GM18870 (cell line): ENCODE data around the gene FOXR1.
"Not testable (repeated sequence)": the region's sequence is repeated elsewhere in the genome, so short reads cannot be mapped to it uniquely, and the experiment has no call there.

Source experiments
- ATAC-seq: cut with Tn5 transposase; IDR thresholded peaks from one replicate; pipeline ENCODE4 v1.9.1; 2021; ENCODE audit warnings: moderate library complexity; ENCODE audit not compliant: unreplicated experiment

The FOXR1 gene

DNA sequence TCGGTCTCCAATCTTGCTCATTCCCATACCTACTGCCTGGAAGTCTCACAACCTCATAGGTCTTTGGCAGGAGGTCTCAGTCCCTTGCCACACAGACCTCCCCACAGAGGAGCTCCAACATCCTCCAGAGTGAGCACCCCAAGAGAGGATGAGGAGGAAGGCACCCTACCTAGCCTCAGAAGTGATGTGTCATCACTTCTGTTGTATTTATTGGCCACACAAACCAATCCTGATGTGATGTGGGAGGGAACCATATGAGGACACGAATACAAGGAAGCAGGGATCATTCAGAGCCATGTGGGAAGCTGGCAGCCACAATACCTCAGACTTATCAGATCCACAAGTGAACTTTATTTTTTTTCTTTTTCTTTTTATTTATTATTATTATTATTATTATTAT lies 24.5 kb upstream of the FOXR1 start:
- no peak for ATAC-seq

DNA sequence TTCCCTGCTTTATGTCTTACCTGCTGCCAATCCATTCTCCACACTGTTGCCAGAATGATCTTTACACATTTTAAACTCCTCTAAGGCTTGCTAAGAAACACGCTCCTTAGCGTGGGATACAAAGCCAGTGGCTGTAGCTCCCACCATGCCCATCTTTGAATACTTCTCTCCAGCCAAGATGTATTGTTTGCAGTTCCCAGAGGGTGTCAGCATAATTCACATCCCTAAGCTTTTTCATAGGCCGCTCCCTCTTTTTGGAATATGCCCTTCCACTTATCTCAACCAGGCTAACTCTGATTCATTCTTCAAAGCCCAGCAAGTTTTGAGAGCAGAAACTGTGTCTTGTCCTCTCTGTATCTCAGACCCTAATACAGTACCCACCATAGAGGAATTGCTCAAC lies 23.6 kb upstream of the FOXR1 start:
- ATAC-seq = no peak

DNA sequence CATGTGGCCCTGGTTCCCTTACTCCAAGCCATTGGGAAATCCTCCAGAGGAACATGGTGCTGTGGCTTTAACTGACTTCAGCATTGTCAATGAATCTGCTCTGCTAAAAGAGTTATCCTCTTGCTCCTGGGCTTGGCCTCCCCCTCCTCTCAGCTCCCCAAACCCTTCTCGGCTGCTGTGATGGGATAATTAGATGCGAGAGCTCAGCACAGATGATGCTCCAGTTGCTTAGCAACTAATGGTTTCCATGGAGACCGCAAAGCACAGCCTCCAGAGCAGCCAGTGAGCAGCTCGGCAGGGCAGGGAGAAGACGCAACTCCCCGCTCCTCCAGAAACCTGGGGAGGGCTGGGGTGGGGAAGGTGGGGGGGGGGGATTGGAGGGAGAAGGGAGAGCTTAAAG lies 18.3 kb upstream of the FOXR1 start:
- no peak for ATAC-seq

DNA sequence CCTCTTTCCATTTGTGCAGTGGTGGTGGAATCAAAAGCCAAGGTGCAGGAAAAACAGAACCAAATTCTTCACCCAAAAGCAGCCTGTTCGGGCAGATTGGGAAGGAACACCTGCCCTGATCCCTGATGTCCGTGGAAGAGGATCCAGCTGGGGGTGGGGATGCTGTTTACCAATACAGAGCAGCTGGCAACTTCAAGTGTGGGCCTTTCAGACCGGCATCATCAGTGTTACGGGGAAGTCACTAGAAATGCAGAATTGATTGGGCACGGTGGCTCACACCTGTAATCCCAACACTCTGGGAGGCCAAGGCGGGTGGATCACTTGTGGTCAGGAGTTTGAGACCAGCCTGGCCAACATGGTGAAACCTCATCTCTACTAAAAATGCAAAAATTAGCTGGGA lies 17.6 kb upstream of the FOXR1 start:
- ATAC-seq = not testable (repeated sequence)

DNA sequence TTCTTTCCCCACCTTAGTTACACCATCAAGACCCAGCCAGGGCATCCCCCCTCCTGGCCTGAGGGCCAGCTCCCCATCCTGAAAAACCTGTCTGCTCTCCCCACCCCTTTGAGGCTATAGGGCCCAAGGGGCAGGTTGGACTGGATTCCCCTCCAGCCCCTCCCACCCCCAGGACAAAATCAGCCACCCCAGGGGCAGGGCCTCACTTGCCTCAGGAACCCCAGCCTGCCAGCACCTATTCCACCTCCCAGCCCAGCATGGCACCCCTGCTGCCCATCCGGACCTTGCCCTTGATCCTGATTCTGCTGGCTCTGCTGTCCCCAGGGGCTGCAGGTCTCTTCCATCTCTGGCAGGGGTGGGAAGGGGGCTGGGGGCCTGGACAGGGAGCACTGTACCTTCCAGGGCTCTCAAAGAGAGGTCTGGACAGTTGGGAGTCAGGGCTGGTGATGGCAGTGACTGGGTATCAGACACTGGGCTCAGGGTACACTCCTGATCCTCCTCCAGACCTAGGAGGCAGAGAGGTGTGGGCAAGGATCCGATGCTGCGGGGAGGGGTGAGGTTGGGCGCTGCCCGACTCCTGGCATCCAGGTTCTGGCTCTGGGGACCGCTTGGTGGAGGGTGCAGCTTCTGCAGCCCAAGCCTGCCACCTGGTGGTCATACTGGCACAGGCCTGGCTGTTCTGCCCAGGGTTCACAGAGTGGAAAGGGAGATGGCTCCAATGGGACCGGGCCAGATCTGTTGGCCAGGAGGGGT lies 15.3 kb upstream of the FOXR1 start, which contains the start of gene UPK2:
UPK2 (plus strand) TSS at position 205 of the 753 bp plus-strand sequence; CDS start at position 258, 53 bp downstream.
- ATAC-seq = peak; percentile 52

DNA sequence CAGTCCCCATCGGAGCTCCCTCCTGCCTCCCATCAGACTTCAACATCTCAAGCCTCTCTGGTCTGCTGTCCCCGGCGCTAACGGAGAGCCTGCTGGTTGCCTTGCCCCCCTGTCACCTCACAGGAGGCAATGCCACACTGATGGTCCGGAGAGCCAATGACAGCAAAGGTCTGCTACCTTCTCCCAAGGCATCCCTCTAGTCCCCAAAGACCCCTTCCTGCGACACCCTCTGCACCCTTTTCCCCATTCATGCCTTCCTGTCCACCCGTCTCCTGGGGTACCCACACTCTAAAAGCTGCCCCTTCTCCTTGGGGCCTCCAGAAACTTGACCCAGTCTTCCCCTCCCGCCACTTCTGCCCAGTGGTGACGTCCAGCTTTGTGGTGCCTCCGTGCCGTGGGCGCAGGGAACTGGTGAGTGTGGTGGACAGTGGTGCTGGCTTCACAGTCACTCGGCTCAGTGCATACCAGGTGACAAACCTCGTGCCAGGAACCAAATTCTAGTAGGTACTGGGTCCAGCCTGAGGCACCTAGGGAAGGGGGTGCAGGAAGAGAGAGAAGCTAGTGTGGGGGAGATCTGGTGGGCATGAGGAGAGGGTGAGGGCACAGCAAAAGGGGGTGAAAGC lies 14.6 kb upstream of the FOXR1 start:
- no peak for ATAC-seq

DNA sequence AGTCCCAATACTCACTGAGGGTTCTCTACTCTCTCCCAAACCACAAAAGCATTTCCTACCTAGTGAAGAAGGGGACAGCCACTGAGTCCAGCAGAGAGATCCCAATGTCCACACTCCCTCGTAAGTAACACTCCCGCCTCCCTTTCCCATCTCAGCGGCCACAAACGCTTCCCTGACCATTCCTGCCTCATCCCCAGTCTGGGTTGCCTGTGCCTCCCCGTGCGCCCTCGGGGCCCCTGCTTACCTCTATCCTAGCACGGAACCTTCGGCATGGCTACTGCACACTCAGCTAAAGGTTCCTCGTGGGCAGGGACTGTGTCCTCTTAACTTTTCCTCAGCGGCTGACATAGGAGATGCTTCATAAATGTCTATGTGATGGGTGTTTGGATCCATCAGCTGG lies 14.0 kb upstream of the FOXR1 start:
- ATAC-seq = no peak

DNA sequence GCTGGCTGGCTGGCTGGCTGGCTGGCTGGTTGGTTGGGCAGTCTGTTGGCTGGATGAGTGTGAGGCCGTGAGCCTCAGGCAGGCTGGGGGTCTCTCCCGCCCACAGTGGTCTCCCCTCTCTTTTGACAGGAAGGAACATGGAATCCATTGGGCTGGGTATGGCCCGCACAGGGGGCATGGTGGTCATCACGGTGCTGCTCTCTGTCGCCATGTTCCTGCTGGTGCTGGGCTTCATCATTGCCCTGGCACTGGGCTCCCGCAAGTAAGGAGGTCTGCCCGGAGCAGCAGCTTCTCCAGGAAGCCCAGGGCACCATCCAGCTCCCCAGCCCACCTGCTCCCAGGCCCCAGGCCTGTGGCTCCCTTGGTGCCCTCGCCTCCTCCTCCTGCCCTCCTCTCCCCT lies 13.6 kb upstream of the FOXR1 start:
- ATAC-seq = no peak

DNA sequence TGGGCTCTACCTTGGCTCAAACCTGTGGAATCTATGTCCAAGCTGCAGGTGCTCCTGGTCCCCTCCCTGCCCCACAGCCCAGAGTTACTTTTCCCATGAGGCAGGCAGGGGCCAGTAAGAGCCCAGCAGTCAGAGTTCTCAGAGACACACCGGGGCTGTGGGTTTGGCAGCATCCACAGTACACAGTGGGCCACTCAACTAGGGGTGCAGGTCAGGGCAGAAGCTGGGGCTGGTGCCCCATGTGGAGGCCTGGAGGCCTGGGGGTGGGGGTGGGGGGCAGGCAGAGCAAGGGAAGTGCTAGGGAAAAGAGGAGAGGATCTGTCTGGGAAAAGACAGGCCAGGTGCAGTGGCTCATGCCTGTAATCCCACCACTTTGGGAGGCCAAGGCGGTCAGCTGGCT lies 13.0 kb upstream of the FOXR1 start:
- no peak for ATAC-seq

DNA sequence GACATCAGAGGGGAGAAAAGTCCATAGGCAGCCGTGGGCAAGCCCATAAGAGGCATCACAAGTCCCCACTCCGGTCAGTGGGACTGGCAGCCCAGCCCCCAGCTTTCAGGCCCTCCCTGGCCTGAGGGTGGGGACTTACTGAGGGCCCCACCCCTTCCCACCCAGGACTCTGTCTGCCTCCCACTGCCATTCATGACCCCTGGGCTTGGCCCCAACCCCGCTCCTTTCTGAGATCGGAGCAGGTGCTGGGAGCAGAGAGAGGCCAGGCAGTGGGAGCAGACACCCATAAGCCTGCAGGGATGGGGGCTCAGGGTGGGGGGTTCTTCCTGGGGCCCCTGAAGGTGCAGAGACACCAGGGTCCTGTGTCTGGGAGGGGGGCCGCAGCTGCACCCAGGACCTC lies 10.4 kb upstream of the FOXR1 start:
- no peak for ATAC-seq

DNA sequence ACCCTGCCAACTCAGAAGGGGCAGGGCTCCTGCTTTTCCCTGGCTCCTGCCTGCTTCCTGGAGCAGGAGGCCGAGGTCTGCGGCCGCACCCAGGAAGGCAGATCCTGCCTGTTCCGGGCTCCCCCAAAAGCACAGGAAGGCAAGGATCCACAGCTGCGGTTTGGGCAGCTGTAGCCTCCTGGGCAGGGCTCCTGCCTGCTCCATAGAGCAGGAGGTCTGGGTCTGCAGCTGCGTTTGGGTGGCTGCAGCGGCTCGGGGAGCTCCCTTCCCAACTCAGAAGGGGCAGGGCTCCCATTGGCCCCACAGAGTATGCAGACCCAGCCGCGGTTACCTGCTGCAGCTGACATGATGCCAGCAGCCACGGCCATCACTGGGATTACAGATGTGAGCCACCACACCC lies 10.0 kb upstream of the FOXR1 start:
- no peak for ATAC-seq

DNA sequence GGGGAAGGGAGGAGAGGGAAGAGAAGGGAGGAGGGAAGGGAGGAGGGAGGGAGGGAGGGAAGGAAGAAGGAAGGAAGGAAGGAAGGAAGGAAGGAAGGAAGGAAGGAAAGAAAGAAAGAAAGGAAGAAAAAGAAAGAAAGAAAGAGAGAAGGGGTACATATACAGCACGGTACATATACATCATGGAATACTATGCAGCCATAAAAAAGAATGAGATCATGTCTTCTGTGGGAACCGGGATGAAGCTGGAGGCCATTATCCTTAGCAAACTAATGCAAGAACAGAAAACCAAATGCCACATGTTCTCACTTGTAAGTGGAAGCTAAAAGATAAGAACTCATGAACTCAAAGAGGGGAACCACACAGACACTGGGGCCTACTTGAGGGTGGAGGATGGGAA lies 2.1 kb upstream of the FOXR1 start:
- ATAC-seq = not testable (repeated sequence)

DNA sequence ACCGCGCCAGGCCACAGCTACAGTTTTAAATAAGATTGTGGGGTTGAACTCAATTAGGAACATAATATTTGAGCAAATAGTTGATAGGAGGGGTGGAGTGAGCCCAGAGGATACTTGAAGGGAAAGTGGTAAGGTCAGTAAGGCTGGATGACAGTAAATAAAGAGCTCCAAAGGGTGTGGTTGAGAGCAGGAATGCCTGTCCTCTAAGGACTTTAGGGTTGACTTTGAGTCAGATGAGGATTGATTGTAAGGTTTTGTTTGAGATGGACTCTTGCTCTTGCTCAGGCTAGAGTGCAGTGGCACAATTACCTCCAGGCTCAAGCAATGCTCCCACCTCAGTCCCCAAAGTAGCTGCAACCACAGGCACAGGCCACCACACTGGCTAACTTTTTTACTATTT lies 2.4 kb downstream of the FOXR1 start:
- no peak for ATAC-seq

DNA sequence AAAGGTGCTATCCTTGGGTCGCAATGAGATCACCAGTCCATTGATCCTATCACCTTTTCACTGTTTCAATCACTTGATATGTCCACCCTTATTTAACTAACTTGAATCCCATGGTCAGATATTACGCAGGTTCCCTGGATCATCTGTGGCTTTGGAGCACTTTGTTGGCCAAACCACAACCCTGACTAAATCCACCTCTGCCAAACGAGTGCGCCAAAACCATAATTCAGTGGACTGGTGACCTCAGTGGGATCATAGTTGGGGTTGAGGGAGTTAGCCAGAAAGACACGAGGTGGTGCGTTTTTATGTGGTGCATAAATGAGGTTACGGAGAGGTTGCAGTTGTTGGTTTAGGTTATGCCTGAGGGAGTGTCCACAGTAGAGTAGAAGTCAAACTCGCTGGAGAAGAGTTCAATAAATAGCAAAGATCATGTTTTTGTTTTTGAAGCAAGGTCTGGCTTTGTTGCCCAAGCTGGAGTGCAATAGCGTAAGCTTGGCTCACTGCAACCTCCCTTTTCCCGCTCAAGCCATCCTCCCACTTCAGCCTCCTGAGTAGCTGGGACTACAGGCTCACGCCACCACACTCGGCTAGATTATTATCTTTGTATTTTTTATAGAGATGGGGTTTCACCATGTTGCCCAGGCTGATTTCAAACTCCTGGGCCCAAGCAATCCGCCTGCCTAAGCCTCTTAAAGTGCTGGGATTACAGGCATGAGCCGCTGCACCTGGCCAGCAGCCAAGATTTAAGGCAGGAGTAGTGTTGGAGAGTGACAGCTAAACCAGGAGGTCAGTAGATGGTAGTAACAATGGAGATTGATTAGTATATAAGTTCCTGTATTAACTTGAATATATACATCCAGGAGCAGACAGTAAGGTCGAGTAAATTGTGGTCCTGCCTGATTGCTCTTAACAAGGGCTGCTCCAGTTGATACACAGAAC lies 4.5 kb downstream of the FOXR1 start:
- ATAC-seq = no peak

DNA sequence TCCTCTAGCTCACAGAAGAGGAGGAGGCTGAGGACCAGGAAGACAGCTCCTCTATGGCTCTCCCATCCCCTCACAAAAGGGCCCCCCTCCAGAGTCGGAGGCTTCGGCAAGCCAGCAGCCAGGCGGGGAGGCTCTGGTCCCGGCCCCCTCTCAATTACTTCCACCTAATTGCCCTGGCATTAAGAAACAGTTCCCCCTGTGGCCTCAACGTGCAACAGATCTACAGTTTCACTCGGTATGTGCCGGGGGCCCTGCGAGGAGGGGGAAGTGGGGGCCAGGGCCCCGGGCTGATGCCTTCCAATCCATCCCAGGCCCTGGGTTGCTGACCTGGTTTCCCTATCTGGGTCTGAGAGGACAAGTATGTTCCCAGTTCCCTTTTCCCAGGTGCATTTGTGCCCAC lies 7.9 kb downstream of the FOXR1 start:
- no peak for ATAC-seq

DNA sequence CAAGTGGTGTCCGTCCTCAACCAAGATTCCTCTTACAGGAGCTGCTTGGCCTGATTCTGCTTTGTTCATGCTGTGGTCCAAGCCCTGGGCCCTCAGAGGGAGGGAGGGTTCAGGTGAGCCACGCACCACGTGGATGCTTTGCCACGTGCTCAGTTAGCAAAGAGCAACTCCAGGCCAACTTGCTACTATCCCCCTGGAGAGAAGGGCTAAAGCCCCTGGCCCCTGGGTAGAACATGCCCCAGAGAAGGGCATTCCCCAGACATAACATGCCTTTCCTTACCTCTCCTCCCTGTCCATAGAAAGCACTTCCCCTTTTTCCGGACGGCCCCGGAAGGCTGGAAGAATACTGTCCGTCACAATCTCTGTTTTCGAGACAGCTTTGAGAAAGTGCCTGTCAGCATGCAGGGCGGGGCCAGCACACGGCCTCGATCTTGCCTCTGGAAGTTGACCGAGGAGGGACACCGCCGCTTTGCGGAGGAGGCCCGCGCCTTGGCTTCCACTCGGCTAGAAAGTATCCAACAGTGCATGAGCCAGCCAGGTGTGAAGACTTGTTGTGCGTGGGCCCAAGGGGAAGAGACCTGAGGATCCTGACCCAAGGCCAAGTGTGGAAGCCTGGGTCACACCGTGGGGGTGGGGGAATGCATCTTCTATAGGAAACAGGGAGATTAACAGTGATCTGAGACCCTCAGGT lies 8.8 kb downstream of the FOXR1 start:
- no peak for ATAC-seq

DNA sequence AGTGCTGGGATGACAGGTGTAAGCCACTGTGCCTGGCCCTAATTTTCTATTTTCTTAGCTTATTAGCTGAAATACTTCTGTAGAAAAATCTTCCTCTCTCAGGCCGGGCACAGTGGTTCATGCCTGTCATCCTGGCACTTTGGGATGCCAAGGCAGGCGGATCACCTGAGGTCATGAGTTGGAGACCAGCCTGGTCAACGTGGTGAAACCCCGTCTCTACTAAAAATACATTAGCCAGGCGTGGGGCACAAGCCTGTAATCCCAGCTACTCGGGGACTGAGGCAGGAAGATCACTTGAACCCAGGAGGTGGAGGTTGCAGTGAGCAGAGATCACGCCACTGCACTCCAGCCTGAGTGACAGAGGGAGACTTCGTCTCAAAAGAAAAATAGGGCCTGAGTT lies 12.8 kb downstream of the FOXR1 start:
- ATAC-seq = not testable (repeated sequence)

DNA sequence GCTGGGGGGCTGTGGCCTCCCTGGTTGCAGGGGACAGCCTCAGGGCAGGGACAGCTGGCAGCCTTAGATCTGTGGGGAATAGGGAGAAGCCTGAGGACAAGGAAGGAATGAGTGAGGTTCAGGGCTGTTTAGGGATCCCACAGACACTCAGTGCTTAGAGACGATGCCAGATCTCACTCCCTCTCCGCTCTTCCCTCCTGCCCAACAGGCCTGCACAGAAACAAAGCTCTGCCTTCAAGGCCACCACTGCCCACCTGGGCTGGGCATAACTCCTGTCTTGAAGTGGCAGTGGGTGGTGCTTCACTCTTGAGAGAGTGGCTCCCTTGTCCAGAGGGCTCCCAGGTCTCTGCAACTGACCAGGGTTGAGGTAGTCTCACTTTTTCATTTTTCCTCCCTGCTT lies 13.3 kb downstream of the FOXR1 start:
- no peak for ATAC-seq

DNA sequence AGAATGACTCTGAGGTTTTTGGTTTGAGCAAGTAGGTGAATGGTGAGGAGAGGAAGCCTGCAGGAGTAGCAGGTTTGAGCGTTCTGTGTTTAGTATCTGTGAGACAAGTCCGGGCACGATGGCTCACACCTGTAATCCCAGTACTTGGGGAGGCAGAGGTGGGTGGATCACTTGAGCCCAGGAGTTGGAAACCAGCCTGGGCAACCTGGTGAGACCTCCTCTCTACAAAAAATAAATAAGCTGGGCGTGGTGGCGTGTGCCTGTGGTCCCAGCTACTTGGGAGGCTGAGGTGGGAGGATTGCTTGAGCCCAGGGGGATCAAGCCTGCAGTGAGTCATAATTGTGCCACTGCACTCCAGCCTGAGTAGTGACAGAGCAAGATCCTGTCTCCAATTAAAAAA lies 16.7 kb downstream of the FOXR1 start:
- ATAC-seq = no peak

DNA sequence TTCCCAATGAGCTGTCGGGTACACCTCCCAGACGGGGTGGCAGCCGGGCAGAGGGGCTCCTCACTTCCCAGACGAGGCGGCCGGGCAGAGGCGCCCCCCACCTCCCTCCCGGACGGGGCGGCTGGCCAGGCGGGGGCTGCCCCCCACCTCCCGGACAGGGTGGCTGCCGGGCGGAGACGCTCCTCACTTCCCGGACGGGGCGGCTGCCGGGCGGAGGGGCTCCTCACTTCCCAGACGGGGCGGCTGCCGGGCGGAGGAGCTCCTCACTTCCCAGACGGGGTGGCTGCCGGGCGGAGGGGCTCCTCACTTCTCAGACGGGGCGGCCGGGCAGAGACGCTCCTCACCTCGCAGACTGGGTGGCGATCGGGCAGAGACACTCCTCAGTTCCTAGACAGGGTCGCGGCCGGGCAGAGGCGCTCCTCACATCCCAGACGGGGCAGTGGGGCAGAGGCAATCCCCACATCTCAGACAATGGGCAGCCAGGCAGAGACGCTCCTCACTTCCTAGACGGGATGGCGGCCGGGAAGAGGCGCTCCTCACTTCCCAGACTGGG lies 20.0 kb downstream of the FOXR1 start:
- ATAC-seq = not testable (repeated sequence)
